GM18508 (cell line): ENCODE results near the gene SLC35F1.
A peak's percentile ranks its signal among the peaks of the same experiment; 100 is the strongest.

ENCODE experiments used
- ATAC-seq: cut with Tn5 transposase; IDR thresholded peaks from one replicate; pipeline ENCODE4 v1.9.1; 2021; ENCODE audit warnings: moderate number of reproducible peaks; ENCODE audit not compliant: insufficient read depth, unreplicated experiment

SLC35F1 gene

GRCh38 chr6:118248171-118248570 lies 341.1 kb downstream of the SLC35F1 start:
- no peak for ATAC-seq

- ATAC-seq, result no peak
These were observed 342.6 kb downstream of the SLC35F1 start for GRCh38 chr6:118249680-118250079.

GRCh38 chr6:118252474-118252873 lies 345.4 kb downstream of the SLC35F1 start:
- ATAC-seq, result peak; percentile 75

- ATAC-seq, result no peak
These were observed 346.7 kb downstream of the SLC35F1 start for GRCh38 chr6:118253741-118254140.

GRCh38 chr6:118260833-118261232 lies 353.8 kb downstream of the SLC35F1 start:
- no peak for ATAC-seq

GRCh38 chr6:118263921-118264486 lies 356.9 kb downstream of the SLC35F1 start:
- ATAC-seq, result no peak

- ATAC-seq, result no peak
These were observed 362.6 kb downstream of the SLC35F1 start for GRCh38 chr6:118269659-118270058.

GRCh38 chr6:118277631-118278030 lies 370.6 kb downstream of the SLC35F1 start:
- no peak for ATAC-seq

- peak; percentile 100 for ATAC-seq
These were observed 373.1 kb downstream of the SLC35F1 start for GRCh38 chr6:118280210-118280609.

- ATAC-seq, result no peak
These were observed 374.2 kb downstream of the SLC35F1 start for GRCh38 chr6:118281291-118281690.

- ATAC-seq, result no peak
These were observed 376.7 kb downstream of the SLC35F1 start for GRCh38 chr6:118283766-118284165.

GRCh38 chr6:118284736-118285360 lies 377.8 kb downstream of the SLC35F1 start:
- no peak for ATAC-seq

GRCh38 chr6:118285791-118286190 lies 378.7 kb downstream of the SLC35F1 start:
- no peak for ATAC-seq

GRCh38 chr6:118288355-118289124 lies 381.5 kb downstream of the SLC35F1 start:
- ATAC-seq, result no peak

GRCh38 chr6:118292558-118292957 lies 385.5 kb downstream of the SLC35F1 start:
- no peak for ATAC-seq

GRCh38 chr6:118294906-118295305 lies 387.8 kb downstream of the SLC35F1 start:
- ATAC-seq, result no peak

- ATAC-seq, result no peak
These were observed 388.3 kb downstream of the SLC35F1 start for GRCh38 chr6:118295336-118295735.

GRCh38 chr6:118296129-118296901 lies 389.3 kb downstream of the SLC35F1 start:
- ATAC-seq, result no peak

- ATAC-seq, result no peak
These were observed 390.8 kb downstream of the SLC35F1 start for GRCh38 chr6:118297821-118298220.

GRCh38 chr6:118298476-118299427 lies 391.7 kb downstream of the SLC35F1 start:
- ATAC-seq, result no peak
